GM18502 (cell line): ENCODE results near the gene HSF5.
"Not testable (repeated sequence)": the region's sequence is repeated elsewhere in the genome, so short reads cannot be mapped to it uniquely, and the experiment has no call there.

ENCODE experiments used
- ATAC-seq: cut with Tn5 transposase; IDR thresholded peaks from one replicate; pipeline ENCODE4 v1.9.1; 2021; ENCODE audit warnings: mild to moderate bottlenecking; ENCODE audit not compliant: unreplicated experiment, poor library complexity

HSF5 gene

GRCh38 chr17:58484600-58484999 lies 3.6 kb downstream of the HSF5 start:
- no peak for ATAC-seq

DNA sequence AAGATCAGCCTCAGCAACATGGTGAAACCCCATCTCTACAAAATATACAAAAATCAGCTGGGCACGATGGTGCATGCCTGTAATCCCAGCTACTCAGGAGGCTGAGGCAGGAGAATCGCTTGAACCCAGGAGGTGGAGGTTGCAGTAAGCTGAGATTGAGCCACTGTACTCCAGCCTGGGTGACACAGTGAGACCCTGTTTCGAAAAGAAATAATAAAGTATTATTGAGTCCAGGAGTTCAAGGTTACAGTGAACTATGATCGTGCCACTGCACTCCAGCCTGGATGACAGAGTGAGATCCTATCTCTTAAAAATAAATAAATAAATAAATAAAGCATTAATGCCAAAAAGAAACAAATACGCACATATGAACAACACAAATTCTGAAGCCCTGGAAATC lies 6.4 kb downstream of the HSF5 start:
- ATAC-seq: not testable (repeated sequence)

- ATAC-seq: no peak
Measured at GRCh38 chr17:58480090-58480489, 8.1 kb downstream of the HSF5 start.

GRCh38 chr17:58476812-58477211 lies 11.4 kb downstream of the HSF5 start:
- ATAC-seq: no peak

DNA sequence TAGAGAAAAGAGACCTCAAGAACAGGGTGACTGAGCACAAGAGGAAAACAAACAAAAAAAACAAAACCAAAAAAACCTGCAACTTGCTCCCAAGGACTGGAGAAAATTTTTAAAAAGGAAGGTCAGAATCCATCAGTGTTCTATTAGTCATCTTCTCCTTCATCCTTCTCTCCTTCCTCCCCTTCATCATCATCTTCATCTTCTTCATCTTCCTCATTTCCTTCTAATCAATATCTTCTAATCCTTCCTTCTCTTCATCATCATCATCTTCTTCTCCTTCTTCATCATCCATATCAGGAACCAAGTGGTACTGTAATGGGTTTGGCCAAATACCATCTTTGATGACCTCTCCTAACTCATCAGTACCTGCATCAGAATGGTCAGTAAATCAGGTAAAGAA lies 12.2 kb downstream of the HSF5 start:
- no peak for ATAC-seq

DNA sequence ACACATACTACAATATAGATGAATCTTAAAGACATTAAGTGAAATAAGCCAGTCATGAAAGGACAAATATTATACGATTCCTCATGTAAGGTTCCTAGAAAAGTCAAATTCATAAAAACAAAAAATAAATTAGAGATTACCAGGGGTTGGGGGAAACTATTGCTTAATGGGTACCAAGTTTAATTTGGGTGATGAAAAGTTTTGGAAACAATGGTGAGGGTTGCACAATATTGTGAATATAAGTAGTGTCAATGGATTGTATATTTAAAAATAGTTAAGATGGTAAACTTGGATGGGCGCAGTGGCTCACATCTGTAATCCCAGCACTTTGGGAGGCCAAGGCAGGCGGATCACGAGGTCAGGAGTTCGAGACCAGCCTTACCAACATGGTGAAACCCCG lies 17.9 kb downstream of the HSF5 start:
- no peak for ATAC-seq

GRCh38 chr17:58468944-58469343 lies 19.3 kb downstream of the HSF5 start:
- ATAC-seq: no peak

GRCh38 chr17:58455491-58455890 lies 32.7 kb downstream of the HSF5 start:
- ATAC-seq: no peak

DNA sequence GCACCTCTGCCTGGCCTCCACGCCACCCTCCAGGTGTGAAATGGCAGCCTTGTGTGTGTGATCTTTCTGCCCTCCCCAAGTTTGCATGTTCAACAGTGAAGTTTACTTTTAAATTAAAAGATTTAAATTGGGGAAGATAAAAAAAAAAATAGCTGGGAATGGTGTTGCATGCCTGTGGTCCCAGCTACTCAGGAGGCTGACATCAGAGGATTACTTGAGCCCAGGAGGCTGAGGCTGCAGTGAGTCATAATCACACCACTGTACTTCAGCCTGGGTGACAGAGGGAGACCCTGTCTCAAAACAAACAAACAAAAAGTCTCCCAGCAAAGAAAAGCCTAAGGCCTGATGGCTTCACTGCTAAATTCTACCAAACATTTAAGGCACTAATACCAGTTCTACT lies 35.5 kb downstream of the HSF5 start:
- no peak for ATAC-seq

GRCh38 chr17:58447039-58447975 lies 40.9 kb downstream of the HSF5 start:
- peak; percentile 53 for ATAC-seq

GRCh38 chr17:58446086-58446485 lies 42.1 kb downstream of the HSF5 start:
- ATAC-seq: no peak

DNA sequence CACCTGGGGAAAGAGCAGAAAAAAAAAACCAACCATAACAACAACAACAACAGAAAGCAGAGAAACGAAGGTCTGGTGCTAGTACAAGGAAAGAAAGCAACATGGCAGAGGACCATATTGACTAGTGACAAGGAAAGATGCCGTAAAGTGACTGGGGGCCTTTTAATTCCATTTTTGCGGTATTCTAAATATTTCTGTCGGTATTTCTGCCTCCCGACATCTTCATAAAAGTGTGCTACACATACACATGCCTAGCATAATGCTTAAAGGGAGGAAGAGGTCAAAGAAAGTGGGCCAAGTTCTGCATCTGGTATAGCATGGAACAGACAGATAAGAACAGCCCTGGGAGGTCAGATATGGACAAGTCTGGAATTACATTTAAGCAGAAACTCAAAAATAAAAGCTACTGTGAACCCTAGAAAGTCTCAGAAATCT lies 51.4 kb downstream of the HSF5 start:
- ATAC-seq: no peak

DNA sequence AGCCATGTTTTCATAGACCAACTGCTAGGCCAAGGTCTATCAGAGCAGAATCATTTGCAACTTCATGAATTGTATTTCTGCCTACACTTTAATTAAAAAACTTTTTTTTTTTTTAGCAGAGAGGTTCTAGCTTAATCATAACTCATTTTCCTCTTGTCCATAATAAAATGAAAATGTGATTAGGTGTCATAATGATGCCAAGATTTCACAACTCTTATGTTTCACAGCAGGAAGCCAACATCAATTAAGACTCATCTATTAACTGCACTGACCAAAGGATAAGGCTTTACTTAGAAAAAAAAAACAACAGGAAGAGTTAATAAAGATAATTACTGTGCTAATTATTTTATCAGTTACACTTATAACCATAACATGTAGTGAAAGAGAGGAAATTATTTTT lies 52.0 kb downstream of the HSF5 start:
- no peak for ATAC-seq

- no peak for ATAC-seq
Measured at GRCh38 chr17:58432806-58433573, 55.2 kb downstream of the HSF5 start.

DNA sequence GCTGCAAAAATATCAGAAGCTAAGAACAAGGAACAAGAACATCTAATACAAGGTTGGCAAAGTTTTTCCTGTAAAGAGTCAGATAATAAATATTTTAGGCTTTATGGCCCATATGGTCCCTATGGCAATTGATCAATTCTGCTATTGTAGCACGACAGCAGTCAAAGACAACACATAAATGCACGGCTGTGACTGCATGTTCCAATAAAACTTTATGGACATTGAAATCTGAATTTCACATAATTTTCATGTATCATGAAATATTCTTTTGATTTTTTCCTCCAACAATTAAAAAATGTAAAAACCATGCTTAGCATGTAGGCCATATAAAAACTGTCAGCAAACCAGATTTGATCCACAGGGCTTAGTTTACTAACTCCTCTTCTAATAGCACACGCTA lies 60.4 kb downstream of the HSF5 start:
- ATAC-seq: no peak

DNA sequence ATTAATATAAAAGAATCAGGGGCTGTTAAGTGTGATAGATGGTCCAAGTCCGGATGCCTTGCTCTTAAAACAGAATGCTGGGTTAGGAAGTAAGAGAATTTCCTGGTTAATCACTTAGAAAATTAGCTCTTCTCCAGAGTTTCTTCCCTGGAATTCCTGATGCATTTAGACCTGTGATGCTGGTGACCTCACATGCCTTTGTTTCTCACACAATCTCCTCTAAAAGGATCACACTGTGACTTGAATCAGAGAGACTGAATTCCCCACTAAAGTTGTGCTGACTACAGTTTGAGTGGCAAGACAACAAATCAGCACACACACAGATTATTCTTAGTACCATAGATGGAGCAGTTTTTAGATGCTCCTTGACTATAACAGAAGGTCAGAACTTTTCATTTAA lies 66.5 kb downstream of the HSF5 start:
- no peak for ATAC-seq

DNA sequence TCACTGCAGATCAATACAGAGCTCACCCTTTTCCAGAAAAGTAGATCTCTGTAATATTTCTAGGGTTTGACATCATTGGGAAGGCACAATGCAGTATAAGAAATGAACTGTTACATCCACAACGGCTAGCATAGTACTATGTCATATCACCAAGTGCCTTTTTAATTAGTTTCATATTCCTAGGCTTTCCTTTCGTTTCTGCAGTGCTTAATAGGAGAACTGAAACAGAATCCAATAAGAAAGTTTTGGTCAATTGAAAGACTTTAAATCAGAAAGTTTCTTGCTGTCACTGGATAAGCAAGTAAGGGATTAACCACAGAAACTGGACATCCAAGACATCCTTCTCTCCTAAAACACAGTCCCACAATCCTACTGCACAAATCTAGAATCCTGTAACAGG lies 67.4 kb downstream of the HSF5 start:
- no peak for ATAC-seq

DNA sequence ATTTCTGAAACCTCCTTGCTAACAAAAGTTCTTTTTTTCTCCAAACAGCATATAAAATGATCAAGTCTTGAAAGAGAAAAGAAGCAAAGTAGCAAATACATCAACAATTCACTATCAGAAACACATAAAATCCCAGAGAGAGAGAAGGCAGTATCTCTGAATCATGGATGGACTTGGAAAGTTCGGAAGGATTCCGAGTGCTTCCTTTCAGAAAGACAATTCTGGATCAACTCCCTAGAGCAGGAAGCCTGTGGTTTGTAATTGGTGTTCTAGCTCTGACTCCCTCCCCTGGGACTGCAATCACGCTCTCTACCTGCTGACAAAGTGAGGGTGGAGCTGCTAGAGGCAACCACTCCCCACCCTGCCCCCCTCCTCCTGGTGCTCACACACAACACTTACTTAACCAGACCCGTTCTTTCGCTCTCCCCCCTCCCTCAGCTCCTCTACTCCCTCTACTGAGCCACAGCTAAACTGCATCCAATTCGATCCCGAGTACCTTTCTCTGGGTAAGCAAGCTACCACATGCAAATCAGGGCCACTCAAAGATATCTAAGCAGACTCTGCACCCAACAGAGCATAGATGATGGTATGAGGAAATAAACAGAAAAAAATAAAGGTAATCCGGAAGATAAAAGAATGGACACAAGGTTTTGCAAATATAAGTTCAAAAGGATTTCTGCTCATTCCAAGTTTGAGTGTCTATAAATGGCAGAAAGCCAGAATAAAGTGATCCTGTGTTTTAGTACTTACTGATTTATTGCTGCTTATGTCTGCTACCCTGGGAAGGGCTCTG lies 70.7 kb downstream of the HSF5 start, which contains the start of gene RNF43:
Gene RNF43 (minus strand): TSS at position 235 of the 793 bp plus-strand sequence. CDS start 1,957 bp downstream, outside the sequence.
- ATAC-seq: peak; percentile 94

DNA sequence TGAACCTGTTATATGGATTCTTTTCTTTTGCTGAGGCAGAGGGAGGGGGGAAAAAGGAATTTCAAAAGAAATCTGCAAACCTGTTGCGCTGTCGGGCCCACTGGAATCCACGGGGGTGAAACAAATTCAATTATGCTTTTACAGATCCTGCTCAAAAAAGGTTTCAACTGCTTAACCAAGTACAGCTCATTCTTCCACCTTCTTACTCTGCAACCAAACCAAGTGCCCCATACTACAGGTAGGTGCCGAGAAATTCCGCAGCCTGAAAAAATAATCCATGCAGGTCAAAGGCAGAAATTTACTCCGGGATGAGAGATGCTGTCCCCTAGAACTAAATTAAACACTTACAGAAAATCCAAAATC lies 71.3 kb downstream of the HSF5 start:
- ATAC-seq: no peak

GRCh38 chr17:58416396-58416795 lies 71.8 kb downstream of the HSF5 start:
- no peak for ATAC-seq
